ENCODE measurements around the gene HMCN2. TPM values are rescaled to one million over a fixed set of nuclear protein-coding genes. Genes with fewer than 3 reads are reported as not detected.

Gene HMCN2
- total and polyA plus RNA-seq, 2 donors (not counting 3 experiments of a cell fraction or from before 2014, with no cell fraction given), result 0.04 to 0.24 TPM

GRCh38 chr9:130354378-130354777 lies 88.8 kb downstream of the HMCN2 start:
- Histone ChIP-seq H3K4me1 (ENCODE audit: control insufficient read depth, extremely low read depth, insufficient read depth, low read length) (no peaks in the 10 kb centered on the region), H3K36me3 (ENCODE audit: control insufficient read depth in 2 of 2, extremely low read depth in 1 of 2, insufficient read depth in 2 of 2, low read length in 2 of 2) (no peaks in the 10 kb centered on the region), H3K27me3 (ENCODE audit: control insufficient read depth in 2 of 2, insufficient read depth in 2 of 2, low read length in 2 of 2) (no peaks in the 10 kb centered on the region), H3K9me3 (replicated peaks; ENCODE audit: control insufficient read depth, insufficient read depth, low read length) (no peaks in the 10 kb centered on the region), H3K9me1 (replicated peaks; ENCODE audit: control insufficient read depth, extremely low read depth, insufficient read depth, low read length) (no peaks in the 10 kb centered on the region), H3K79me2 (ENCODE audit: control insufficient read depth, insufficient read depth, low read length) (no peaks in the 10 kb centered on the region), H3K4me3 (replicated peaks in 1 of 3; ENCODE audit: insufficient read depth in 1 of 3, low read depth in 1 of 3, low read length in 3 of 3) (no peak overlapping the region), H3K4me2 (ENCODE audit: insufficient read depth, low read length) (no peak overlapping the region), H2AFZ (ENCODE audit: low read depth, low read length) (no peak overlapping the region), H3K9ac (replicated peaks; ENCODE audit: extremely low read depth, insufficient read depth, low read length) (no peak overlapping the region), H3K27ac (ENCODE audit: insufficient read depth, low read depth, low read length) (no peak overlapping the region), H4K20me1 (replicated peaks; ENCODE audit: control insufficient read depth, extremely low read depth, insufficient read depth, low read length) (no peaks in the 10 kb centered on the region)
- no peak for DNase-seq (ENCODE audit: low read depth, low spot score)
- ChIA-PET CTCF (interaction anchor here (1.2 kb wide), 1 partner anchor 15 kb away, joined by 3 read pairs; no protein-coding TSS in a partner anchor), POLR2A (no interaction called here)
- no peak for TF ChIP-seq FOS (IDR thresholded peaks at IDR 0.05; ENCODE audit: borderline replicate concordance, insufficient read depth, low read length)
- TF ChIP-seq EZH2 (IDR thresholded peaks at IDR 0.05; ENCODE audit: borderline replicate concordance, low read depth, low read length, severe bottlenecking), result no peak
- TF ChIP-seq JUN (IDR thresholded peaks at IDR 0.05; ENCODE audit: borderline replicate concordance, insufficient read depth, insufficient read length, low read depth), result no peak
- TF ChIP-seq POLR2AphosphoS5 (IDR thresholded peaks at IDR 0.05; ENCODE audit: insufficient read depth, low read depth, low read length), result no peak
- no peak for TF ChIP-seq MAX (IDR thresholded peaks at IDR 0.05; ENCODE audit: insufficient read depth, insufficient read length)
- TF ChIP-seq MYC (IDR thresholded peaks at IDR 0.05; ENCODE audit: low read depth, low read length), result no peak
- no peak for TF ChIP-seq CTCF (IDR thresholded peaks at IDR 0.05; ENCODE audit: extremely low read depth in 1 of 2, insufficient read depth in 1 of 2, low read depth in 1 of 2, low read length in 2 of 2)
- no peak for TF ChIP-seq POLR2A (IDR thresholded peaks at IDR 0.05; ENCODE audit: low read depth, low read length)
- TF ChIP-seq GATA2 (IDR thresholded peaks at IDR 0.05; ENCODE audit: insufficient read depth, insufficient read length, low read depth, low read length), result no peak
- intact Hi-C loops (cut with micrococcal nuclease), result no loop called here
- no TSS peak for BruUV-seq (replicated peaks)
- FAIRE-seq, result no peak
- dilution Hi-C loops (cut with MboI; ENCODE audit: extremely low pct_ligation_motif_present, low sequenced_read_pairs), result no loop called here
